ENCODE results near the gene DCAF11. TPM values are rescaled to one million over a fixed set of nuclear protein-coding genes. Genes with fewer than 3 reads are reported as not detected.

DCAF11 gene
- total RNA-seq, 1 experiment from 2014 or later = 45.5 TPM

GRCh38 chr14:24155100-24155499, 40.5 kb downstream of the DCAF11 start:
- TF ChIP-seq CTCF (conservative IDR thresholded peaks at IDR 0.05; ENCODE audit: low read depth, low read length) (no peak), EZH2 (IDR thresholded peaks at IDR 0.05; ENCODE audit: borderline replicate concordance, low read depth, low read length, poor library complexity, severe bottlenecking) (no peak)
- no TSS peak for BruUV-seq (replicated peaks)
- Histone ChIP-seq H3K27ac (ENCODE audit: low read depth, low read length, poor library complexity, severe bottlenecking) (no peak overlapping the region), H3K36me3 (ENCODE audit: insufficient read depth, low read length, poor library complexity, severe bottlenecking) (peaks cover 64% of the 10 kb centered on the region), H3K9me3 (ENCODE audit: low read depth, low read length, poor library complexity, severe bottlenecking) (no peaks in the 10 kb centered on the region), H3K4me3 (ENCODE audit: low read depth, low read length, poor library complexity, severe bottlenecking) (no peak overlapping the region), H3K4me1 (ENCODE audit: insufficient read depth, low read length, poor library complexity, severe bottlenecking) (no peaks in the 10 kb centered on the region), H3K27me3 (replicated peaks; ENCODE audit: insufficient read depth, low read depth, low read length, poor library complexity) (no peaks in the 10 kb centered on the region)
- ChIA-PET POLR2A (ENCODE audit: low non-redundant PET) (interaction anchor here (0.7 kb wide), 1 partner anchor 8 kb away, joined by 6 read pairs; no protein-coding TSS in a partner anchor), CTCF (no interaction called here)
- DNase-seq (ENCODE audit: low spot score) = no peak
- intact Hi-C loops (cut with micrococcal nuclease; ENCODE audit: unreplicated experiment) = no loop called here

GRCh38 chr14:24156840-24157239, 42.3 kb downstream of the DCAF11 start:
- POLR2A ChIA-PET (ENCODE audit: low non-redundant PET) = no interaction called here
- Histone ChIP-seq H3K4me3 (ENCODE audit: low read depth, low read length, poor library complexity, severe bottlenecking) (no peak overlapping the region), H3K9me3 (ENCODE audit: low read depth, low read length, poor library complexity, severe bottlenecking) (no peaks in the 10 kb centered on the region), H3K27me3 (replicated peaks; ENCODE audit: insufficient read depth, low read depth, low read length, poor library complexity) (no peaks in the 10 kb centered on the region), H3K27ac (ENCODE audit: low read depth, low read length, poor library complexity, severe bottlenecking) (no peak overlapping the region), H3K36me3 (ENCODE audit: insufficient read depth, low read length, poor library complexity, severe bottlenecking) (peaks cover 56% of the 10 kb centered on the region), H3K4me1 (ENCODE audit: insufficient read depth, low read length, poor library complexity, severe bottlenecking) (peaks cover 5% of the 10 kb centered on the region)
- intact Hi-C loops (cut with micrococcal nuclease; ENCODE audit: unreplicated experiment) = no loop called here
- no peak for TF ChIP-seq CTCF (conservative IDR thresholded peaks at IDR 0.05; ENCODE audit: low read depth, low read length)
- CTCF ChIA-PET = no interaction called here
- BruUV-seq (replicated peaks) = no TSS peak
- no peak for DNase-seq (ENCODE audit: low spot score)

- H3K27ac ChIP-seq (ENCODE audit: low read depth, low read length, poor library complexity, severe bottlenecking) = no peak overlapping the region
- H3K9me3 ChIP-seq (ENCODE audit: low read depth, low read length, poor library complexity, severe bottlenecking) = no peaks in the 10 kb centered on the region
- ChIA-PET POLR2A (ENCODE audit: low non-redundant PET) (no interaction called here), CTCF (no interaction called here)
- H3K4me1 ChIP-seq (ENCODE audit: insufficient read depth, low read length, poor library complexity, severe bottlenecking) = peaks cover 8% of the 10 kb centered on the region
- BruUV-seq (replicated peaks) = no TSS peak
- no peaks in the 10 kb centered on the region for H3K27me3 ChIP-seq (replicated peaks; ENCODE audit: insufficient read depth, low read depth, low read length, poor library complexity)
- peaks cover 51% of the 10 kb centered on the region for H3K36me3 ChIP-seq (ENCODE audit: insufficient read depth, low read length, poor library complexity, severe bottlenecking)
- H3K4me3 ChIP-seq (ENCODE audit: low read depth, low read length, poor library complexity, severe bottlenecking) = no peak overlapping the region
- DNase-seq (ENCODE audit: low spot score) = no peak
- intact Hi-C loops (cut with micrococcal nuclease; ENCODE audit: unreplicated experiment) = no loop called here
- TF ChIP-seq CTCF (conservative IDR thresholded peaks at IDR 0.05; ENCODE audit: low read depth, low read length) (no peak), EZH2 (IDR thresholded peaks at IDR 0.05; ENCODE audit: borderline replicate concordance, low read depth, low read length, poor library complexity, severe bottlenecking) (no peak)
These were observed 42.8 kb downstream of the DCAF11 start for GRCh38 chr14:24157331-24157730.
